GM10248 (cell line): ENCODE results near the gene XRRA1.

Source experiments
- CTCF ChIA-PET: fragments of 300-600 bp; sonication (Branson Sonifier 250); formaldehyde crosslinking; extraction: SDS; loops from one replicate; lab custom pipeline; 2021; ENCODE audit warnings: antibody characterized with exemption; lab: Yijun Ruan, JAX
- POLR2A ChIA-PET: fragments of 350-650 bp; sonication (Branson Sonifier 250); formaldehyde crosslinking; extraction: SDS; loops from one replicate; lab custom pipeline; 2020; ENCODE audit warnings: antibody characterized with exemption; lab: Yijun Ruan, JAX
- DNase-seq: peaks from one replicate; pipeline ENCODE4 v3.0.0; 2012; ENCODE audit errors: extremely low spot score
- TF ChIP-seq, protein P1 (sequence below): IDR thresholded peaks from 2 replicates; pipeline ENCODE4 v1.5.1; 2012; ENCODE audit warnings: mild to moderate bottlenecking, low read depth; ENCODE audit errors: extremely low read depth, missing control alignments, control extremely low read depth

XRRA1 gene

DNA sequence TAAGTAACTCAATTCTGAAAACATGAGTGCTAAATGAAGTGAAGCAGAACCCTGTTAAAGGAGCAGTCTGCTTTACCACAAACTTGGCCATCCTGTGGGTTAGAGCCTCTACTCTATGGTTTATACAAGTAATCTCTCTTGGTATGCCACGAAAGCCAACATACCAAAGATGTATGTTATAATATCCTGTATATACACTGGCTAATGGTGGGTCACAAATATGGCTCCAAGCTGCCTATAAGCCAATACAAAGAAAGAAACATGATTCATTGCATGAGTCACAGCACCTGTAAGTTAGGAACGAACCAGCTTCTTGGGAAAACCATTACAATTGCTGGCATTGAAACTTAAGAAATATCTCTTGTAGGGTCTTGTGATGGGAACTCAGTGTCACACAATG, 16.1 kb downstream of the XRRA1 start:
- ChIA-PET CTCF (interaction anchor here (1.4 to 6.8 kb wide), 6 partner anchors 10 to 309 kb away, joined by 3 to 61 read pairs (median 15); partner anchors contain the start of gene TPBGL), POLR2A (no interaction called here)
- TF ChIP-seq, protein P1, sequence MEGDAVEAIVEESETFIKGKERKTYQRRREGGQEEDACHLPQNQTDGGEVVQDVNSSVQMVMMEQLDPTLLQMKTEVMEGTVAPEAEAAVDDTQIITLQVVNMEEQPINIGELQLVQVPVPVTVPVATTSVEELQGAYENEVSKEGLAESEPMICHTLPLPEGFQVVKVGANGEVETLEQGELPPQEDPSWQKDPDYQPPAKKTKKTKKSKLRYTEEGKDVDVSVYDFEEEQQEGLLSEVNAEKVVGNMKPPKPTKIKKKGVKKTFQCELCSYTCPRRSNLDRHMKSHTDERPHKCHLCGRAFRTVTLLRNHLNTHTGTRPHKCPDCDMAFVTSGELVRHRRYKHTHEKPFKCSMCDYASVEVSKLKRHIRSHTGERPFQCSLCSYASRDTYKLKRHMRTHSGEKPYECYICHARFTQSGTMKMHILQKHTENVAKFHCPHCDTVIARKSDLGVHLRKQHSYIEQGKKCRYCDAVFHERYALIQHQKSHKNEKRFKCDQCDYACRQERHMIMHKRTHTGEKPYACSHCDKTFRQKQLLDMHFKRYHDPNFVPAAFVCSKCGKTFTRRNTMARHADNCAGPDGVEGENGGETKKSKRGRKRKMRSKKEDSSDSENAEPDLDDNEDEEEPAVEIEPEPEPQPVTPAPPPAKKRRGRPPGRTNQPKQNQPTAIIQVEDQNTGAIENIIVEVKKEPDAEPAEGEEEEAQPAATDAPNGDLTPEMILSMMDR, result no peak
- no peak for DNase-seq

DNA sequence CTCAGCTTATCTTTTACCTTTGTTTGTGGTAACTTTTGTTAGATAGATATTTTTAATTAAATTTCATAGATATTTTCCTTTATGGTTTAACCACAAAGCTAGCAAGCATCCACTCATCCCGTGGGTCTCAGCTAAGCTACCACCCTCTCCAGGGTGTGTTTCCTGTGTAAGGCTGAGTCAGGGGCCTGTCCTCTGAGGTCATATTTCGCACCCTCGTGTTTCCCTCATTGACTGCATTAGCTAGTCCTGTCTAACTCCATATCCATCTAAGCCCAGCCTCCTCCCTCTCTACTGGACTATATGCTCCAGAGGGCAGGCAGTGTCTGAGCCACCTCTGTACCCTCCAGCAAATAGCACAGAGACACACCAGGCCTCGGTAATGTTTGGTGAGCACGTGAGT, 16.7 kb downstream of the XRRA1 start:
- ChIA-PET POLR2A (no interaction called here), CTCF (interaction anchor here (1.4 to 6.8 kb wide), 6 partner anchors 9 to 317 kb away, joined by 3 to 61 read pairs (median 29); partner anchors contain the start of gene TPBGL)
- DNase-seq, result no peak
- TF ChIP-seq, protein P1, result no peak

DNA sequence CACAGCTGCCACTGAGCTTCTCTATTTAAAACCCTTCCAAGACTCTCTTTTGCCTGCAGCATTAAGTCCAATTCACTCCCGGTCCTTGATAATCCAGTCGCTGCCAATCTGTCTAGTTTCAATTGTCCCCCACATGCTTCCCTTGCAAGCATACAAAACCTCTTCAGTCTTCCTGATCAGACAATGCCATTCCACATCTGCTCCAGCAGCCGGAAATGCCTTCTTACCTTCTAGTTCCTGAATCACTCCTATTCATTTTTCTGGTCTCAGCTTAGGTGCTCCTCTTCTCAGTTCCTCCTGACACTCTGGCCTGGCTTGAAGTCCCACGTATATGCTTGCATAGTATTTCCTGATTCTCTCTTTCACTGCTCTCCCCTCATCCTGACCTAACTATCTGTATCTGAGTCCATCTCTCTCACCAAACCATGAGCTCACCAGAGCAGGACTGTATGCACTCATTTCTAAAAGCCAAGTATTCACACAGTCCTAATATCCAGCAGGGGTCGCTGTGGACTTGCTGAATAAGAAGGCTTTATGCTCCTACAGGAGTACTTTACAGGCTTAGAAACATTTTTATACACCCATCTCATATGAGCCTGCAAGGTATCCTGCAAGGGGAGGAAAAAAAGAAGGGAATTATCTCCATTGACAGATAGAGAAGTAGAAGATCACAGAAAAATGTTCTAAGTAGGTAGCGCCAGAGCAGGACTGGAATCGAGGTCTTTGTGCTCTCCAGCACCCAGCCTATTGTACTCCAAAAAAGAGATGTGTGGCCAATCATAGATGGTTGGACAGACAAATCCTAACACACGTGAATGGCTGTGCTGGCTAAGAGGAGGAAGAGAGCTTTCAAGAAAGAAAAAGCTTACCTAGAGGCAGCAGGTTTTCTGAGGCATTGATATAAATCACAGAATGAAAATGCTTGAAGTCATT, 19.2 kb downstream of the XRRA1 start:
- TF ChIP-seq, protein P1, result peak; percentile 90
- ChIA-PET POLR2A (no interaction called here), CTCF (interaction anchor here (0.6 to 6.8 kb wide), 55 partner anchors 8 to 319 kb away, joined by 3 to 61 read pairs (median 4); partner anchors contain the start of genes SPCS2, TPBGL and XRRA1)
- peak; percentile 54 for DNase-seq

DNA sequence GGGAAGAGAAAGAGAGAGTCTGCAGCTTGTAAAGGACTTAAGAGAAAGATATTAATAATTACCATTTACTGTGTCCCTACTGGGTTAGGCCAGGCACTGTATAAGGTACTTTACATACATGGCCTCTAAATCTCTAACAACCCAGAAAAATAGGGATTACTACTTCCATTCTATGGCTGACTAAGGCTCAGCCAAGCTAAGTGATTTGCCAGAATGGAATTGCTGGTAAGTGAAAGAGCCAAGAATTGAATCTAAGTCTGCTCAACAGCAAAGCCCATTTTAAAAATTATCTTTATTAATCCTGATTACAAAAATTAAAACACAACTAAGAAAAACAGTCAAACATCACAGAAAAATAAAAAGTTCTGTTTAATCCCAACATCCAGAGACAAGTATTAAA, 21.4 kb downstream of the XRRA1 start:
- ChIA-PET CTCF (interaction anchor here (1.7 to 6.0 kb wide), 5 partner anchors 9 to 321 kb away, joined by 6 to 57 read pairs (median 8); no protein-coding TSS in a partner anchor), POLR2A (no interaction called here)
- TF ChIP-seq, protein P1, result no peak
- DNase-seq, result no peak

DNA sequence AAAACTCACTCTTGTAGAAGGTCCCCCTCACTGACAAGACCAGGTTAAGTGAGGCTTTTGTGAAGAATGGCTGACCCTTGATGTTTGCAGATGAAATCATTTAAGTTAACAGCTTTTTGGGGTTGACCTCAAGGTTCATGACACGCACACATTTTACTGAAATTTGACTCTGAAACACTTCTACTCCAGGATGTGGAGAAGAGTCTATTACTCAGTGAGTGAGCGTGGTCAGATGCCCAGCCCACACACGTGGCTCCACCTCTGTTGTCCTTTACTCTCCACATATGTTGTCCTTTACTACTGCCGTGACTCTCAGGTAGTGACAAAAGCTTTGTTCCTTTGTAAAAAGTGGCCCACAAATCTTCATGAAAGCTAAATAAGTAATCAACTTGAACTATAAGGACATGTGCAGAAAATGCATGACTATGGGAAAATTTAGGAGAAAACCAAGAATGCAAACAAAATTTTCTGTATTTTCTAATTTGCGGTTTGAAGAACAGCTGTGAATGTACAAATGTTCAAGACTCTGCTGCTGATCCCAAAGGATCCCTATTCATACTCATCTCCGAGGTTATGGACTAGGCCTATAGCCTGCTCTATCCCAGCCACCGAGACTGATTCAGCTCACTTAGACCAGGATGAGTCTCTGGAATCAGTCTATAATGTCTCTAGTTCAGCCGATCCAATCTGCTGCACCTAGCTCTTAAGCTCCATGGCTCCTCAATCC, 22.4 kb downstream of the XRRA1 start:
- DNase-seq, result no peak
- CTCF ChIA-PET, result interaction anchor here (0.7 to 2.3 kb wide), 16 partner anchors 9 to 324 kb away, joined by 3 to 10 read pairs (median 4); partner anchors contain the start of gene TPBGL
- POLR2A ChIA-PET, result no interaction called here
- TF ChIP-seq, protein P1, result no peak

DNA sequence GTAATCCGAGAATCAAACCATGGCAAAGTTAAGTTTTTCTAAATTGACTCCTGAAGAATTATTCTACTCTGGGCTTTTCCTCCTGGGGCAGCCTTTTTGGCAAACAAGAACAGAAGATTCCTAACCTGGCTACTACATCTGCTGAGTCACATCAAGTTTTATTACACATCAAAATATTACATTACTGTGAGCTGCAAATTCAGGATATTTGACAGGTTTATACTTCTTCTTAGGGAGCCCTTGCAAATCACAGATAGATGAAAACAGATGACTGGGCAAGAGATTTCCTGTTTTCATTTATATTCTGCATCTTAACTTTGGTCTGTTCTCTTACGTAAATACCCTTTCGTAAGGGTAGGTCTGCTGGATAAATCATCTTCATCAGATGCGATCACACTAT, 23.6 kb downstream of the XRRA1 start:
- CTCF ChIA-PET, result interaction anchor here (0.8 to 2.3 kb wide), 14 partner anchors 12 to 325 kb away, joined by 3 to 10 read pairs (median 4); partner anchors contain the start of gene TPBGL
- no peak for DNase-seq
- TF ChIP-seq, protein P1, result no peak

More for the DNA sequence above, 23.6 kb downstream of the XRRA1 start:
- POLR2A ChIA-PET, result no interaction called here
